Liver (tissue), 9 donors: ENCODE results near the gene RSRP1. TPM values are rescaled to one million over a fixed set of nuclear protein-coding genes. Genes with fewer than 3 reads are reported as not detected.

ENCODE experiments used
- DNase-seq: peaks from one replicate; pipeline ENCODE4 v3.0.0-alpha.2; 2017; ENCODE audit warnings: low spot score
- H3K27ac ChIP-seq, 2 donors: one replicate each; pipeline ENCODE4 v1.7.0; 2013; ENCODE audit warnings: inconsistent platforms in 2 of 2, low read length in 2 of 2, control low read depth in 1 of 2, low read depth in 1 of 2, mild to moderate bottlenecking in 1 of 2
- H3K27me3 ChIP-seq, 4 donors: one replicate each; pipeline versions ENCODE4 v1.6.1 to v1.7.0; 2013; ENCODE audit warnings: low read length in 3 of 4, inconsistent platforms in 1 of 4, mild to moderate bottlenecking in 1 of 4, moderate library complexity in 1 of 4; ENCODE audit not compliant: control insufficient read depth in 4 of 4, insufficient read depth in 4 of 4
- H3K36me3 ChIP-seq, 4 donors: one replicate each; pipeline versions ENCODE4 v1.6.1 to v1.7.0; 2013; ENCODE audit warnings: low read length in 3 of 4, mild to moderate bottlenecking in 3 of 4, low read depth in 1 of 4, moderate library complexity in 1 of 4; ENCODE audit not compliant: control insufficient read depth in 4 of 4, insufficient read depth in 3 of 4
- H3K4me1 ChIP-seq, 4 donors: one replicate each; pipeline versions ENCODE4 v1.6.1 to v1.7.0; 2013; ENCODE audit warnings: low read length in 3 of 4, mild to moderate bottlenecking in 3 of 4, moderate library complexity in 1 of 4; ENCODE audit not compliant: control insufficient read depth in 4 of 4, insufficient read depth in 4 of 4
- H3K4me3 ChIP-seq, 3 donors: one replicate each; pipeline versions ENCODE4 v1.6.1 to v1.7.0; 2013; ENCODE audit warnings: low read length in 3 of 3, control low read depth in 1 of 3, low read depth in 1 of 3, mild to moderate bottlenecking in 1 of 3
- H3K9ac ChIP-seq, 2 donors: one replicate each; pipeline ENCODE4 v1.7.0; 2013; ENCODE audit warnings: low read length in 2 of 2, mild to moderate bottlenecking in 2 of 2, moderate library complexity in 2 of 2, control low read depth in 1 of 2, low read depth in 1 of 2
- H3K9me3 ChIP-seq, 4 donors: one replicate each; pipeline versions ENCODE4 v1.6.1 to v1.7.0; 2013; ENCODE audit warnings: low read length in 3 of 4; ENCODE audit not compliant: control insufficient read depth in 4 of 4
- ATF3 ChIP-seq: IDR thresholded peaks from 2 replicates; pipeline ENCODE4 v1.6.1; 2016; ENCODE audit warnings: antibody characterized with exemption
- CTCF ChIP-seq: fragments of 150-350 bp; IDR thresholded peaks from 2 replicates; pipeline ENCODE4 v1.5.1; 2017; ENCODE audit warnings: improper control_type of control experiment, low read depth, low read length; ENCODE audit not compliant: missing input control
- EGR1 ChIP-seq, 2 donors: IDR thresholded peaks; 2 replicates each; pipeline ENCODE4 v1.6.1; 2016 to 2018; ENCODE audit warnings: antibody characterized with exemption in 2 of 2, low read depth in 2 of 2
- FOXA1 ChIP-seq: IDR thresholded peaks from 2 replicates; pipeline ENCODE4 v1.6.1; 2016; ENCODE audit warnings: antibody characterized with exemption
- FOXA2 ChIP-seq: IDR thresholded peaks from 2 replicates; pipeline ENCODE4 v1.6.1; 2016; ENCODE audit warnings: antibody characterized with exemption
- GABPA ChIP-seq, 2 donors: IDR thresholded peaks in 1 of 2; conservative IDR thresholded peaks in 1 of 2; 2 replicates each; pipeline ENCODE4 v1.6.1; 2016; ENCODE audit warnings: antibody characterized with exemption in 2 of 2, mild to moderate bottlenecking in 1 of 2, moderate library complexity in 1 of 2
- HNF4A ChIP-seq, 2 donors: conservative IDR thresholded peaks; 2 replicates each; pipeline ENCODE4 v1.6.1; 2016; ENCODE audit warnings: antibody characterized with exemption in 2 of 2, mild to moderate bottlenecking in 2 of 2
- HNF4G ChIP-seq: IDR thresholded peaks from 2 replicates; pipeline ENCODE4 v1.6.1; 2016; ENCODE audit warnings: antibody characterized with exemption
- JUND ChIP-seq, 2 donors: IDR thresholded peaks; 2 replicates each; pipeline ENCODE4 v1.6.1; 2016; ENCODE audit warnings: antibody characterized with exemption in 2 of 2
- MAX ChIP-seq: IDR thresholded peaks from 2 replicates; pipeline ENCODE4 v1.6.1; 2016; ENCODE audit warnings: antibody characterized with exemption
- NR2F2 ChIP-seq: IDR thresholded peaks from 2 replicates; pipeline ENCODE4 v1.6.1; 2016; ENCODE audit warnings: antibody characterized with exemption
- RAD21 ChIP-seq, 2 donors: IDR thresholded peaks; 2 replicates each; pipeline ENCODE4 v1.6.1; 2016; ENCODE audit warnings: antibody characterized with exemption in 2 of 2, mild to moderate bottlenecking in 2 of 2
- REST ChIP-seq: IDR thresholded peaks from 2 replicates; pipeline ENCODE4 v1.6.1; 2016; ENCODE audit warnings: antibody characterized with exemption, mild to moderate bottlenecking
- RXRA ChIP-seq, 2 donors: IDR thresholded peaks; 2 replicates each; pipeline ENCODE4 v1.6.1; 2017 to 2018; ENCODE audit warnings: antibody characterized with exemption in 2 of 2, mild to moderate bottlenecking in 1 of 2
- SP1 ChIP-seq: IDR thresholded peaks from 2 replicates; pipeline ENCODE4 v1.6.1; 2018; ENCODE audit warnings: antibody characterized with exemption, mild to moderate bottlenecking
- TAF1 ChIP-seq: conservative IDR thresholded peaks from 2 replicates; pipeline ENCODE4 v1.6.1; 2016; ENCODE audit warnings: antibody characterized with exemption, mild to moderate bottlenecking
- YY1 ChIP-seq: IDR thresholded peaks from 2 replicates; pipeline ENCODE4 v1.6.1; 2016; ENCODE audit warnings: antibody characterized with exemption, mild to moderate bottlenecking
- ZBTB33 ChIP-seq: IDR thresholded peaks from 2 replicates; pipeline ENCODE4 v1.6.1; 2016; ENCODE audit warnings: antibody characterized with exemption
- WGBS: extraction: QIAGEN DNeasy Blood & Tissue Kit; methylation state at CpG from one replicate; pipeline ENCODE4 v1.1.7; 2013; 5-methylcytosine and 5-hydroxymethylcytosine counted together
- polyA plus RNA-seq, 2 donors: library from polyadenylated mRNA; stranded (reverse) in 1 of 2; unstranded in 1 of 2; fragments of 200-250 nt in 1 of 2; fragments of >200 nt in 1 of 2; fragmentation: Nextera tagmentation in 1 of 2; extraction: Ambion mirVana in 1 of 2; gene quantifications; one replicate each; pipeline versions ENCODE4 v1.2.1 to v1.2.3, GENCODE V29; 2013 to 2015
- total RNA-seq, 2 donors: library from RNA; depleted of rRNA; stranded (reverse); fragments of >200 nt; gene quantifications; one replicate each; pipeline ENCODE4 v1.2.3, GENCODE V29; 2014
- donor health status: healthy.
- donor health status: healthy.
- donor health status: healthy.
- donor health status: healthy.
- donor health status: healthy.

The RSRP1 gene
- total and polyA plus RNA-seq, 4 donors: 19.9 to 101 (median 74.0) TPM

GRCh38 chr1:25243907-25244306 lies 3.3 kb downstream of the RSRP1 start:
- DNase-seq: no peak
- WGBS: 66% methylated on average over 6 of the region's 6 CpGs
- no peak overlapping the region for H3K9ac ChIP-seq
- no peak overlapping the region for H3K4me3 ChIP-seq
- peaks cover 3 to 47% (median 31%) of the 10 kb centered on the region in 4 donors for H3K4me1 ChIP-seq
- H3K9me3 ChIP-seq: no peaks in the 10 kb centered on the region
- H3K27ac ChIP-seq: no peak overlapping the region
- TF ChIP-seq ZBTB33 (no peak), FOXA1 (no peak), HNF4A (conservative IDR thresholded peaks at IDR 0.05) (no peak), HNF4G (no peak), EGR1 (IDR thresholded peaks at IDR 0.05; ENCODE audit: low read depth in 2 of 2) (no peak), YY1 (no peak), RXRA (IDR thresholded peaks at IDR 0.05) (no peak), MAX (no peak), FOXA2 (no peak), ATF3 (no peak), RAD21 (IDR thresholded peaks at IDR 0.05) (no peak), REST (no peak)
- no peaks in the 10 kb centered on the region for H3K27me3 ChIP-seq
- peaks cover 13 to 33% (median 31%) of the 10 kb centered on the region in 4 donors for H3K36me3 ChIP-seq

- peaks cover 9 to 30% (median 26%) of the 10 kb centered on the region in 4 donors for H3K36me3 ChIP-seq
- peak; percentile 84 for DNase-seq
- peak overlapping the region; percentile 70 to 74 for H3K27ac ChIP-seq
- under 1% methylated on average over 41 of the region's 41 CpGs for WGBS
- H3K4me1 ChIP-seq: peaks cover 2 to 26% (median 19%) of the 10 kb centered on the region in 4 donors
- peak overlapping the region; percentile 51 to 73 (median 60) for H3K4me3 ChIP-seq
- H3K27me3 ChIP-seq: no peaks in the 10 kb centered on the region
- H3K9me3 ChIP-seq: no peaks in the 10 kb centered on the region
- H3K9ac ChIP-seq: peak overlapping the region; percentile 18 to 56
- TF ChIP-seq FOXA1 (no peak), CTCF (peak; percentile 42), HNF4G (no peak), RXRA (IDR thresholded peaks at IDR 0.05) (peak in 1 of 2 donors; percentile 50), EGR1 (IDR thresholded peaks at IDR 0.05; ENCODE audit: low read depth in 2 of 2) (peak in 1 of 2 donors; percentile 60), NR2F2 (no peak), MAX (peak; percentile 73), JUND (IDR thresholded peaks at IDR 0.05) (no peak), GABPA (IDR thresholded peaks at IDR 0.05 in 1 of 2, conservative IDR thresholded peaks at IDR 0.05 in 1 of 2) (peak; percentile 82 to 93), RAD21 (IDR thresholded peaks at IDR 0.05) (peak; percentile 69 to 75), HNF4A (conservative IDR thresholded peaks at IDR 0.05) (peak in 1 of 2 donors; percentile 19), FOXA2 (no peak), TAF1 (no peak), ATF3 (no peak), ZBTB33 (peak; percentile 55), SP1 (peak; percentile 51)
Observed at GRCh38 chr1:25239681-25240541, 7.3 kb downstream of the RSRP1 start.
